IMR-90 (cell line): ENCODE results near the gene GABBR2. TPM values are rescaled to one million over a fixed set of nuclear protein-coding genes. Genes with fewer than 3 reads are reported as not detected.
A peak's percentile ranks its signal among the peaks of the same experiment; 100 is the strongest.

Source experiments
- ATAC-seq: fragments of 200-7000 bp; cut with Tn5 transposase; 2 replicates; pipeline ENCODE4 v1.9.1; 2020; ENCODE audit warnings: low read depth, mild to moderate bottlenecking, moderate library complexity
- BruUV-seq: library from RNA; stranded (reverse); fragments of 400-500 nt; replicated peaks from 2 replicates; lab custom pipeline; 2021; lab: Mats Ljungman, UMichigan
- CTCF ChIA-PET: fragments of 300-600 bp; formaldehyde crosslinking; extraction: SDS; loops from one replicate; lab custom pipeline; 2021; ENCODE audit warnings: antibody characterized with exemption; lab: Yijun Ruan, JAX
- POLR2A ChIA-PET: fragments of 300-600 bp; sonication (Branson Sonifier 250); formaldehyde crosslinking; loops from one replicate; lab custom pipeline; 2022; ENCODE audit warnings: antibody characterized with exemption; ENCODE audit not compliant: unreplicated experiment; lab: Charles Lee
- DNase-seq: peaks from one replicate; pipeline ENCODE4 v3.0.0; 2013
- H2AFZ ChIP-seq: replicated peaks from 2 replicates; pipeline ENCODE3; 2013; ENCODE audit warnings: low read length, mild to moderate bottlenecking; ENCODE audit not compliant: poor library complexity
- H2AK5ac ChIP-seq: 2 replicates; pipeline ENCODE4 v1.6.1; 2013; ENCODE audit warnings: low read depth, low read length, inconsistent platforms
- H2AK9ac ChIP-seq: replicated peaks from 2 replicates; pipeline ENCODE3; 2013; ENCODE audit warnings: mild to moderate bottlenecking, low read depth, low read length, moderate library complexity; ENCODE audit not compliant: poor library complexity
- H2BK120ac ChIP-seq: 2 replicates; pipeline ENCODE4 v1.6.1; 2013; ENCODE audit warnings: low read depth, low read length, inconsistent platforms
- H2BK15ac ChIP-seq: 3 replicates; pipeline ENCODE4 v1.6.1; 2013; ENCODE audit warnings: low read depth, low read length, inconsistent platforms
- H2BK20ac ChIP-seq: 2 replicates; pipeline ENCODE4 v1.6.1; 2013; ENCODE audit warnings: low read depth, mild to moderate bottlenecking, inconsistent platforms, low read length, moderate library complexity
- H2BK5ac ChIP-seq: 2 replicates; pipeline ENCODE4 v1.6.1; 2013; ENCODE audit warnings: mild to moderate bottlenecking, low read depth, low read length, inconsistent platforms; ENCODE audit not compliant: poor library complexity, severe bottlenecking
- H3K14ac ChIP-seq: replicated peaks from 2 replicates; pipeline ENCODE4 v1.6.1; 2013; ENCODE audit warnings: low read depth, low read length, inconsistent platforms
- H3K18ac ChIP-seq: 2 replicates; pipeline ENCODE4 v1.6.1; 2013; ENCODE audit warnings: low read depth, low read length, control low read depth
- H3K23ac ChIP-seq: 2 replicates; pipeline ENCODE4 v1.6.1; 2013; ENCODE audit warnings: low read depth, low read length, inconsistent platforms
- H3K27ac ChIP-seq: 2 replicates; pipeline ENCODE4 v1.5.1; 2013; ENCODE audit warnings: mild to moderate bottlenecking, control low read depth, low read length; ENCODE audit not compliant: insufficient read depth
- H3K27me3 ChIP-seq: 2 replicates; pipeline ENCODE4 v1.6.1; 2013; ENCODE audit warnings: low read length; ENCODE audit not compliant: control insufficient read depth, insufficient read depth
- H3K36me3 ChIP-seq: 2 replicates; pipeline ENCODE4 v1.6.1; 2013; ENCODE audit warnings: low read length, mixed read lengths; ENCODE audit not compliant: control insufficient read depth, insufficient read depth
- H3K4ac ChIP-seq: 2 replicates; pipeline ENCODE4 v1.6.1; 2013; ENCODE audit warnings: low read depth, low read length, inconsistent platforms
- H3K4me1 ChIP-seq: 2 replicates; pipeline ENCODE4 v1.6.1; 2013; ENCODE audit warnings: low read length, mixed read lengths; ENCODE audit not compliant: control insufficient read depth, insufficient read depth
- H3K4me2 ChIP-seq: 2 replicates; pipeline ENCODE4 v1.6.1; 2013; ENCODE audit warnings: low read depth, mild to moderate bottlenecking, control low read depth, low read length, moderate library complexity
- H3K4me3 ChIP-seq: 2 replicates; pipeline ENCODE4 v1.5.1; 2013; ENCODE audit warnings: low read depth, mild to moderate bottlenecking, control low read depth, low read length, moderate library complexity; ENCODE audit not compliant: insufficient read depth
- H3K56ac ChIP-seq: 2 replicates; pipeline ENCODE4 v1.6.1; 2013; ENCODE audit warnings: low read length, inconsistent platforms; ENCODE audit not compliant: insufficient read depth; ENCODE audit errors: extremely low read depth
- H3K79me1 ChIP-seq, 2 experiments: 2 replicates each; pipeline ENCODE4 v1.6.1; 2013; ENCODE audit warnings: low read length in 2 of 2, inconsistent platforms in 1 of 2, low read depth in 1 of 2
- H3K9ac ChIP-seq: 2 replicates; pipeline ENCODE4 v1.6.1; 2013; ENCODE audit warnings: low read depth, low read length, control low read depth
- H3K9me1 ChIP-seq: 2 replicates; pipeline ENCODE4 v1.6.1; 2013; ENCODE audit warnings: low read length, inconsistent platforms; ENCODE audit not compliant: insufficient read depth
- H3K9me3 ChIP-seq: 2 replicates; pipeline ENCODE4 v1.6.1; 2013; ENCODE audit warnings: low read length; ENCODE audit not compliant: control insufficient read depth, insufficient read depth
- H4K20me1 ChIP-seq: 2 replicates; pipeline ENCODE4 v1.6.1; 2013; ENCODE audit warnings: low read length, inconsistent platforms; ENCODE audit not compliant: insufficient read depth
- H4K5ac ChIP-seq: 2 replicates; pipeline ENCODE4 v1.6.1; 2013; ENCODE audit warnings: mild to moderate bottlenecking, low read depth, low read length, control low read depth
- H4K8ac ChIP-seq, 2 experiments: 2 replicates each; pipeline ENCODE4 v1.6.1; 2013; ENCODE audit warnings: low read depth in 2 of 2, low read length in 2 of 2, control low read depth in 1 of 2, inconsistent platforms in 1 of 2
- H4K91ac ChIP-seq: 2 replicates; pipeline ENCODE4 v1.6.1; 2013; ENCODE audit warnings: low read depth, low read length, inconsistent platforms; ENCODE audit not compliant: insufficient read depth
- BHLHE40 ChIP-seq: fragments of 150-350 bp; IDR thresholded peaks from 2 replicates; pipeline ENCODE4 v1.6.1; 2016; ENCODE audit warnings: mild to moderate bottlenecking, low read depth, low read length
- CEBPB ChIP-seq: IDR thresholded peaks from 2 replicates; pipeline ENCODE4 v1.6.1; 2012; ENCODE audit warnings: low read depth, low read length, improper control_type of control experiment
- CHD1 ChIP-seq: IDR thresholded peaks from 2 replicates; pipeline ENCODE4 v1.6.1; 2012; ENCODE audit warnings: low read depth, low read length, improper control_type of control experiment
- FOS ChIP-seq: fragments of 150-350 bp; IDR thresholded peaks from 2 replicates; pipeline ENCODE4 v1.6.1; 2016; ENCODE audit warnings: low read depth, low read length
- MAZ ChIP-seq: IDR thresholded peaks from 2 replicates; pipeline ENCODE4 v1.6.1; 2012; ENCODE audit warnings: low read depth, mild to moderate bottlenecking, low read length, improper control_type of control experiment, moderate library complexity, borderline replicate concordance
- MXI1 ChIP-seq: IDR thresholded peaks from 2 replicates; pipeline ENCODE4 v1.6.1; 2012; ENCODE audit warnings: low read depth, mild to moderate bottlenecking, low read length, moderate library complexity, borderline replicate concordance
- POLR2A ChIP-seq: IDR thresholded peaks from 2 replicates; pipeline ENCODE4 v1.6.1; 2012; ENCODE audit warnings: mild to moderate bottlenecking, low read depth, low read length
- RAD21 ChIP-seq: IDR thresholded peaks from 2 replicates; pipeline ENCODE4 v1.6.1; 2012; ENCODE audit warnings: low read length, improper control_type of control experiment
- RFX5 ChIP-seq: IDR thresholded peaks from 2 replicates; pipeline ENCODE4 v1.8.0; 2012; ENCODE audit warnings: low read depth, mild to moderate bottlenecking, low read length, moderate library complexity
- SMC3 ChIP-seq: fragments of 150-350 bp; IDR thresholded peaks from 2 replicates; pipeline ENCODE4 v1.6.1; 2016; ENCODE audit warnings: low read depth, mild to moderate bottlenecking, antibody characterized with exemption, low read length, moderate library complexity
- WGBS, 2 experiments: methylation state at CpG; one replicate each; pipeline versions ENCODE4 v1.1.5 to v1.1.7; 2013; ENCODE audit warnings: missing lambda C conversion rate in 2 of 2; ENCODE audit not compliant: insufficient read length in 1 of 2; ENCODE audit errors: extremely low coverage in 2 of 2; 5-methylcytosine and 5-hydroxymethylcytosine counted together
- dilution Hi-C: fragments of 300-500 bp; cut with HindIII; formaldehyde crosslinking; loops from one replicate; pipeline ENCODE4 v1.14.3; 2018; ENCODE audit warnings: low sequenced_read_pairs; ENCODE audit not compliant: unreplicated experiment
- in situ Hi-C: fragments of 300-500 bp; cut with MboI; formaldehyde crosslinking; loops from 3 replicates; pipeline ENCODE4 v1.14.3; 2019; ENCODE audit warnings: low sequenced_read_pairs, inconsistent platforms, mixed read lengths
- intact Hi-C: fragments of 100-400 bp; cut with micrococcal nuclease; formaldehyde crosslinking; loops from 2 replicates; pipeline ENCODE4 v1.10.0; 2022
- polyA plus RNA-seq, 3 experiments: library from polyadenylated mRNA; depleted of rRNA; stranded (reverse); fragments of >200 nt; gene quantifications; 2 replicates each; pipeline ENCODE4 v1.2.3, GENCODE V29; 2012; ENCODE audit warnings: low replicate concordance in 1 of 3
- total RNA-seq: library from RNA; depleted of rRNA; stranded (reverse); fragments of >200 nt; gene quantifications from 2 replicates; pipeline ENCODE4 v1.2.3, GENCODE V29; 2012
- TF ChIP-seq, protein P1 (sequence below): fragments of 150-350 bp; IDR thresholded peaks from 2 replicates; pipeline ENCODE4 v1.6.1; 2016; ENCODE audit warnings: low read depth, mild to moderate bottlenecking, low read length, moderate library complexity, borderline replicate concordance
- TF ChIP-seq, protein P2 (sequence below): conservative IDR thresholded peaks from 2 replicates; pipeline ENCODE4 v1.5.1; 2012; ENCODE audit warnings: mild to moderate bottlenecking, low read depth, low read length, improper control_type of control experiment
- TF ChIP-seq, protein P3 (sequence below): fragments of 150-350 bp; IDR thresholded peaks from 2 replicates; pipeline ENCODE4 v1.6.1; 2017; ENCODE audit warnings: mild to moderate bottlenecking, antibody characterized with exemption, low read length, low read depth

Gene GABBR2
- total and polyA plus RNA-seq, 2 of the 4 experiments (the other 2 are of a cell fraction), result 14.2 to 20.3 TPM

DNA sequence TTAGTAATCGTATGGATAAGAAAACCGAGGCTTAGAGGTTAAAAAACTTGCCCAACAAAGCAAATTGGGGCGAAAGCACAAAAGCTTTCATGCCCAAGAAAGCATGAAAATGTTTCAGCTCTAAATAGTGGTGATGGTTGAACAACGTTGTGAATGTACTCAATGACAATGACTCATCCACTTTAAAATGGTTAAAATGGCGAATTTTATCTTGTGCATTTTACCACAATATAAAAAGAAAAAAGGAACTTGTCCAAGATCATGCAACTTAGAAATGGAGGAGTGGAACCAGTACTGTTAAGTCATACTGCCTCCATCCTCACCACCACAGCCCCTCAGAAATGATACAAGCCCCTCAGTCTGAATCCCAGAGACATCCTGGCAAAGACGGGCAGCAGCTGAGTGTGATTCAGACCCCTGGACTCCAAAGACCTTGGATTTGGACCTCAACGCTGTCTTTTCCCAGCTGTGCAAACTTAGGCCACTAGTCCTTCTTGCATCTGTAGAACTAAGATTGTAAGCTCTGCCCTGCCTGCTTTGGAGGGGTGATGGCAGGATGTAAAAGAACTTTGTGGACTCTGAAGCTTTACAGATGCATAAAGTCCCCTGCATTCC, 158.4 kb downstream of the GABBR2 start (continued):
- TF ChIP-seq, protein P1, sequence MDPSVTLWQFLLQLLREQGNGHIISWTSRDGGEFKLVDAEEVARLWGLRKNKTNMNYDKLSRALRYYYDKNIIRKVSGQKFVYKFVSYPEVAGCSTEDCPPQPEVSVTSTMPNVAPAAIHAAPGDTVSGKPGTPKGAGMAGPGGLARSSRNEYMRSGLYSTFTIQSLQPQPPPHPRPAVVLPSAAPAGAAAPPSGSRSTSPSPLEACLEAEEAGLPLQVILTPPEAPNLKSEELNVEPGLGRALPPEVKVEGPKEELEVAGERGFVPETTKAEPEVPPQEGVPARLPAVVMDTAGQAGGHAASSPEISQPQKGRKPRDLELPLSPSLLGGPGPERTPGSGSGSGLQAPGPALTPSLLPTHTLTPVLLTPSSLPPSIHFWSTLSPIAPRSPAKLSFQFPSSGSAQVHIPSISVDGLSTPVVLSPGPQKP, result no peak

DNA sequence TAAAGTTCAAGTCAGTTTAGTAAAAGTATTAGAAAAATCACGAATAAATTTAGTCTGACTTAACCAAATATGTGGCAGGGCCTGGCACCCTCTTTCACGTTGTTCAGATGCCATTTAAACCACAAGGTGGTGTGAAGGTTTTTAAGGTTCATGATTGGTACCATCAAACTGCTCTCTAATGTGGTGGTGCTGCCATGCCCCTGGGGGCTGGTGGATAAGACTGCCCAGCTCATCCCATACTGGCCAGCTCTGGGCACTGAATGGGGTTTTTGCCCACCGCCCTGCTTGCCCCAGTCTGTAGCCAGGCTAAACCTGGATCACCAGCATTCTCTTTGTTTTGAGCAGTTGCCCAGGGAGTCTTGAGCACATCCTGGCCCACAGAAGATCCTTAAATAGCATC, 159.3 kb downstream of the GABBR2 start:
- no peak for DNase-seq
- peak overlapping the region; percentile 83; the same call in 1 of the 2 replicates for H4K5ac ChIP-seq
- peak overlapping the region; percentile 84 for H3K14ac ChIP-seq
- no peak overlapping the region for H3K4me3 ChIP-seq
- ATAC-seq, result no peak
- H4K20me1 ChIP-seq, result peaks cover 3% of the 10 kb centered on the region; the same call in 1 of the 2 replicates
- H4K8ac ChIP-seq, result peak overlapping the region; percentile 27 to 73; a peak in 3 of 4 replicates
- H2BK15ac ChIP-seq, result peak overlapping the region; percentile 65; the same call in 1 of the 3 replicates
- in situ Hi-C loops, result no loop called here
- ChIA-PET CTCF (no interaction called here), POLR2A (no interaction called here)
- H3K79me1 ChIP-seq, result peaks cover 4 to 27% of the 10 kb centered on the region in 2 experiments; a peak in 3 of 4 replicates
- H3K4ac ChIP-seq, result peak overlapping the region; percentile 91
- H2BK20ac ChIP-seq, result peak overlapping the region; percentile 89
- intact Hi-C loops, result no loop called here
- peak overlapping the region; percentile 52 for H2AK9ac ChIP-seq
- no peak overlapping the region for H3K56ac ChIP-seq
- H3K18ac ChIP-seq, result peak overlapping the region; percentile 85; the same call in 1 of the 2 replicates
- 100% methylated on average over 1 of the region's 3 CpGs; no CpG with 5 or more reads in 1 of the 2 experiments for WGBS, 2 experiments
- H3K9me3 ChIP-seq, result no peaks in the 10 kb centered on the region
- no TSS peak for BruUV-seq
- TF ChIP-seq MXI1 (no peak), RAD21 (no peak), RFX5 (no peak), POLR2A (no peak), SMC3 (no peak), CEBPB (no peak), BHLHE40 (no peak), FOS (no peak), MAZ (no peak), CHD1 (no peak)
- TF ChIP-seq, protein P2, sequence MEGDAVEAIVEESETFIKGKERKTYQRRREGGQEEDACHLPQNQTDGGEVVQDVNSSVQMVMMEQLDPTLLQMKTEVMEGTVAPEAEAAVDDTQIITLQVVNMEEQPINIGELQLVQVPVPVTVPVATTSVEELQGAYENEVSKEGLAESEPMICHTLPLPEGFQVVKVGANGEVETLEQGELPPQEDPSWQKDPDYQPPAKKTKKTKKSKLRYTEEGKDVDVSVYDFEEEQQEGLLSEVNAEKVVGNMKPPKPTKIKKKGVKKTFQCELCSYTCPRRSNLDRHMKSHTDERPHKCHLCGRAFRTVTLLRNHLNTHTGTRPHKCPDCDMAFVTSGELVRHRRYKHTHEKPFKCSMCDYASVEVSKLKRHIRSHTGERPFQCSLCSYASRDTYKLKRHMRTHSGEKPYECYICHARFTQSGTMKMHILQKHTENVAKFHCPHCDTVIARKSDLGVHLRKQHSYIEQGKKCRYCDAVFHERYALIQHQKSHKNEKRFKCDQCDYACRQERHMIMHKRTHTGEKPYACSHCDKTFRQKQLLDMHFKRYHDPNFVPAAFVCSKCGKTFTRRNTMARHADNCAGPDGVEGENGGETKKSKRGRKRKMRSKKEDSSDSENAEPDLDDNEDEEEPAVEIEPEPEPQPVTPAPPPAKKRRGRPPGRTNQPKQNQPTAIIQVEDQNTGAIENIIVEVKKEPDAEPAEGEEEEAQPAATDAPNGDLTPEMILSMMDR, result no peak
- TF ChIP-seq, protein P3, sequence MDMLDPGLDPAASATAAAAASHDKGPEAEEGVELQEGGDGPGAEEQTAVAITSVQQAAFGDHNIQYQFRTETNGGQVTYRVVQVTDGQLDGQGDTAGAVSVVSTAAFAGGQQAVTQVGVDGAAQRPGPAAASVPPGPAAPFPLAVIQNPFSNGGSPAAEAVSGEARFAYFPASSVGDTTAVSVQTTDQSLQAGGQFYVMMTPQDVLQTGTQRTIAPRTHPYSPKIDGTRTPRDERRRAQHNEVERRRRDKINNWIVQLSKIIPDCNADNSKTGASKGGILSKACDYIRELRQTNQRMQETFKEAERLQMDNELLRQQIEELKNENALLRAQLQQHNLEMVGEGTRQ, result no peak
- peaks cover 22% of the 10 kb centered on the region for H3K9me1 ChIP-seq
- peak overlapping the region; percentile 62 for H4K91ac ChIP-seq
- peaks cover 24% of the 10 kb centered on the region for H3K4me1 ChIP-seq
- peak overlapping the region; percentile 95 for H2BK120ac ChIP-seq
- H3K23ac ChIP-seq, result peak overlapping the region; percentile 71
- peak overlapping the region; percentile 84 for H2BK5ac ChIP-seq
- H3K4me2 ChIP-seq, result no peak overlapping the region
- H3K27me3 ChIP-seq, result no peaks in the 10 kb centered on the region
- dilution Hi-C loops, result no loop called here
- H2AFZ ChIP-seq, result peak overlapping the region; percentile 40
- no peak overlapping the region for H3K9ac ChIP-seq
- H3K27ac ChIP-seq, result no peak overlapping the region
- H2AK5ac ChIP-seq, result peak overlapping the region; percentile 95
- no peaks in the 10 kb centered on the region for H3K36me3 ChIP-seq
